ENCODE results near the gene MPI. TPM values are rescaled to one million over a fixed set of nuclear protein-coding genes. Genes with fewer than 3 reads are reported as not detected.

MPI gene
- total RNA-seq, 4 donors from 2014 or later: 52.0 to 221 (median 174) TPM

GRCh38 chr15:74856537-74856936 is 33.3 kb upstream of the MPI start:
- peaks cover 14 to 47% (median 23%) of the 10 kb centered on the region in 4 donors for H3K4me1 ChIP-seq
- TF ChIP-seq POLR2A (IDR thresholded peaks at IDR 0.05) (no peak), CTCF (IDR thresholded peaks at IDR 0.05) (no peak)
- H3K9me3 ChIP-seq: no peaks in the 10 kb centered on the region
- peaks cover 0 to 31% (median 0%) of the 10 kb centered on the region in 3 donors for H3K36me3 ChIP-seq
- H3K4me3 ChIP-seq: no peak overlapping the region
- DNase-seq: no peak
- no peaks in the 10 kb centered on the region for H3K27me3 ChIP-seq
- peak overlapping the region; percentile 23 to 77 (median 51) for H3K27ac ChIP-seq

DNA sequence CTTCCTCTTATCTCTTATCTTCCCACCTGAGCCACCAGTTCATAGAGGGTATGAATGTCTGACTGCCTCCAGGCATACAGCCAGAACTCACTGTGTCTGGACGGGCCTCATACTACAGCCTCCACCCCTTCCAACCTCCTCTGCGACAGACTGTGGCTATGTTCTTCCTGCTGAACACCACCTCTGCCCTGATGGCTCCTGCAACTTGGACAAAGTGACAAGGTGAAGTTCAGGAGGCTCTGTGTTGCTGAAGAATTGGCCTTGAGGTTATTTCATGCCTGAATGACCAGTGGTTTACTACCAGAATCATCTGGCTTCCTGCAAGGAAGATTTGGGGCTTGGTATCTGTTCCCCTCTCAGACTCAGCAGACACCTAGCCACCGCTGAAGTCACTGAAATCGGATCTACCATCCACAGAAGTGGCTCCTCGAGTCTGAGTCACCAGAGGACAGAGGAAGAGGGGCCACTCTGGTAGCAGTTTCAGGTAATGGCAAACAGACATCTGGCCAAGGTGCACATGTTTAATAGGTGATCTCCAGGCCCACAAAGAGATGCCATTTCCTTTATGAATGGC is 32.7 kb upstream of the MPI start:
- DNase-seq: peak in 2 of 3 donors; percentile 35 to 72
- no peaks in the 10 kb centered on the region for H3K27me3 ChIP-seq
- no peak overlapping the region for H3K4me3 ChIP-seq
- H3K4me1 ChIP-seq: peaks cover 14 to 47% (median 23%) of the 10 kb centered on the region in 4 donors
- H3K36me3 ChIP-seq: peaks cover 0 to 25% (median 0%) of the 10 kb centered on the region in 3 donors
- TF ChIP-seq CTCF (IDR thresholded peaks at IDR 0.05): no peak
- no peak for TF ChIP-seq POLR2A (IDR thresholded peaks at IDR 0.05)
- peak overlapping the region; percentile 23 to 77 (median 51) for H3K27ac ChIP-seq
- H3K9me3 ChIP-seq: no peaks in the 10 kb centered on the region

DNA sequence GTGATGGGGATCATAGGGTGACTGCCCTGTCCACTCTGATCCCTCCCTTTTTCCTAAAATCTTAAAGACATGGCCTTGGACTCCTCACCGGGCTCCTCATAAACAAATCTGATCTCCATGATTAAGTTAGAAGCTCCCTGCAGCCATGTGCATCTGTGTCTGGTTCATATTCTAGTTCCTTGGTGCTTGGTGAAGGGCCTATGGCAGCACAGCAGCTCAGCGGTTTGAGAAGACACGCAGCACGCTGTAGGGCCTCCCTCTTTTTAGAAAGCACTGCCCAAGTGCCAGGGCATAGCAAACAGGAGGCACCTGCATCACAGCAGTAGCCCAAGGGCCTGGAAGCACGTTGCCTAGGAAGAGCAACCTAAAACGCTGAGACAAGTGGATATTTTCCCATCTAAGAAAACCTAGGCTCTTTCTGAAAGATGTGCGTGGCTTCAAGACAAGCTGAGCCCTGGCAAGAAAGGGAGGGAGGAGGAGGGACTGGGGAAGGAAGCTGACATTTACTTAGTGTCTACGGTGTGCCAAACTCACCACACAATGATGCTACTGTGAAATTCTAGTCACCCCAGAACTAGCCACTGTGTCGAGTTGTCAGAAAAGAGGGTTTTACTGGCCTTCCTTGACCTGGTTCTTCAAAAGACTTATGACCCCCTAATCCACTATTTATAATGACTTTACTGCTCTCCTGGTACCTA is 32.0 kb upstream of the MPI start:
- Histone ChIP-seq H3K36me3 (peaks cover 0 to 18% (median 0%) of the 10 kb centered on the region in 3 donors), H3K4me3 (no peak overlapping the region), H3K9me3 (no peaks in the 10 kb centered on the region), H3K4me1 (peaks cover 14 to 47% (median 23%) of the 10 kb centered on the region in 4 donors), H3K27ac (peak overlapping the region; percentile 4 to 77 (median 51)), H3K27me3 (no peaks in the 10 kb centered on the region)
- DNase-seq: no peak
- TF ChIP-seq POLR2A (IDR thresholded peaks at IDR 0.05) (no peak), CTCF (IDR thresholded peaks at IDR 0.05) (no peak)

GRCh38 chr15:74858369-74858740 is 31.5 kb upstream of the MPI start:
- no peak for DNase-seq
- H3K27me3 ChIP-seq: no peaks in the 10 kb centered on the region
- TF ChIP-seq CTCF (IDR thresholded peaks at IDR 0.05) (no peak), POLR2A (IDR thresholded peaks at IDR 0.05) (no peak)
- H3K36me3 ChIP-seq: peaks cover 0 to 13% (median 0%) of the 10 kb centered on the region in 3 donors
- H3K9me3 ChIP-seq: no peaks in the 10 kb centered on the region
- H3K4me3 ChIP-seq: no peak overlapping the region
- peak overlapping the region in 3 of 4 donors; percentile 45 to 77 (median 57) for H3K27ac ChIP-seq
- peaks cover 14 to 52% (median 23%) of the 10 kb centered on the region in 4 donors for H3K4me1 ChIP-seq

- TF ChIP-seq CTCF (IDR thresholded peaks at IDR 0.05) (no peak), POLR2A (IDR thresholded peaks at IDR 0.05) (no peak)
- no peak overlapping the region for H3K4me3 ChIP-seq
- H3K27ac ChIP-seq: peak overlapping the region in 2 of 4 donors; percentile 66 to 75
- no peaks in the 10 kb centered on the region for H3K27me3 ChIP-seq
- peak in 1 of 3 donors; percentile 66 for DNase-seq
- H3K4me1 ChIP-seq: peaks cover 3 to 74% (median 16%) of the 10 kb centered on the region in 4 donors
- no peaks in the 10 kb centered on the region for H3K9me3 ChIP-seq
- H3K36me3 ChIP-seq: peaks cover 0 to 4% (median 0%) of the 10 kb centered on the region in 3 donors
Observed at GRCh38 chr15:74863239-74864056, 26.4 kb upstream of the MPI start.

Measured in Peyer's patch (tissue), 4 donors.